Activated CD8-positive, alpha-beta memory T cell treated with anti-CD3 and anti-CD28 coated beads for 36 hours (primary cell): ENCODE measurements around the gene MED13L. TPM values are rescaled to one million over a fixed set of nuclear protein-coding genes. Genes with fewer than 3 reads are reported as not detected.

Source experiments
- CTCF ChIA-PET: fragments of 350-600 bp; sonication (Branson Sonifier 250); formaldehyde crosslinking; loops from one replicate; lab custom pipeline; 2021; ENCODE audit warnings: antibody characterized with exemption; lab: Charles Lee
- POLR2A ChIA-PET: fragments of 350-600 bp; sonication (Branson Sonifier 250); formaldehyde crosslinking; loops from one replicate; lab custom pipeline; 2021; ENCODE audit warnings: antibody characterized with exemption; lab: Charles Lee
- total RNA-seq, 2 experiments: library from RNA; stranded (reverse); gene quantifications; one replicate each; pipeline ENCODE4 v1.2.3, GENCODE V29; 2021

The MED13L gene
- total RNA-seq, 2 experiments from 2014 or later, result 39.4 to 42.8 TPM

DNA sequence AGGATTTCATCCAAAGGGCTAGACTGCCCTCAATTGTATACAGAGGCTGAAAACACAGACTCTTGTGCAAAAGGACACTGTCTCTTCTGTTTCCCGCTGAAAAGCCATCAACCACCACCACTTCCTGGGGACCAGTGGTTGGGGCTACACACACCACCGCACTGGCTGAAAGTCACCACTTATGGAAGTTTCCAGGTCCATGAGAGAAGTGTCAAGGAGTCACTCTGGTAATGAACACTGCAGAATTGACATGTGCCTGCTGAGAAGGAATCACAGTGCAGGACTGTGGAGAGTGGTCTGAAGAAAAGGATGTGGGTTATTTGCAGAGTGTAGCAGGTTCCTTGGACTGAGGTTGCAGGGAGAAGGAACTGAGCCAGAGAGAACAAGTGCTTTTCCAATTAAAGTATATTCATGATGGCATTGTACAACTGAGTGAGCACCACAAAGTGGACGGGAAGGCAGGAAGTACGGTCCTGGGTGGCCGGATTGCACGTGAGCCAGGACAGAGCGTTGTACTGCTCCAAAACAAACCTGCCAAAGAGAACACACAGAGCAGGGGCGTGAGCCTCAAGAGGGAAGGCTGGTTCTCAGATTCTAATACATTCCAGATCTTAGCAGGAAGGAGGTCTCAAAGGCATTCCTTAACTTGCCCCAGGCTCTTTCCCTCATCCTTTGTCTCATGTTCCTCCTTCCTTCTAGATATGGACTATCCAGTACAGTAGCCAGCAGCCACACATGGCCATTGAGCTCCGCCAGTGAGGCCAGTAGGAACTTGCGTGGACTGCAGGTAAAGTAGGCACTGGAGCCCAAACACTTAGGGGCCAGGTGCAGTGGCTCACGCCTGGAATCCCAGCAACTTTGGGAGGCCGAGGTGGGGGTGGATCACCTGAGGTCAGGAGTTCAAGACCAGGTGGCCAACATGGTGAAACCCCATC is 316.4 kb downstream of the MED13L start:
- POLR2A ChIA-PET, result no interaction called here
- CTCF ChIA-PET, result no interaction called here

- ChIA-PET POLR2A (no interaction called here), CTCF (interaction anchor here (1.4 kb wide), 1 partner anchor 11 kb away, joined by 4 read pairs; no protein-coding TSS in a partner anchor)
Measured at GRCh38 chr12:115957686-115958290, 319.7 kb downstream of the MED13L start.

- ChIA-PET POLR2A (no interaction called here), CTCF (no interaction called here)
Measured at GRCh38 chr12:115956659-115957058, 320.8 kb downstream of the MED13L start.

GRCh38 chr12:115956236-115956635 is 321.3 kb downstream of the MED13L start:
- ChIA-PET CTCF (no interaction called here), POLR2A (no interaction called here)

DNA sequence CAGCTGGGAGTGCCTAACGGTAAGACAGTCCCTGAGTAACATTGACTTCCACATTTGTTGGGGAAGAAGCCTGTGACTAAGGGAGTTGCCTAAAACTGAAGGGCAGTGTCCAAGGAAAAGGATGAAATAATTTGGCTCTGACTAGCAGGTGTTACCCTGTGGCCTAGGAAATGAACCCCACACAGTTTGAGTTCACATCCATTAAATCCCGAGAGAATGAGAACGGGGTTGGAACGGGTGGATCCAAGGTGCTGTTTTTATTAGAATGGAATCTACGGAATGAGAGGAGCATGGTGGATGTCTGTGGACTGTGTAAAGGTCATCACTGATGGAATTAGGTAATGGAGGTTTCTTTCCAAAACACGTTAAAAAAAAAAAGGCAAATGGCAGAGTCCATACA is 324.0 kb downstream of the MED13L start:
- POLR2A ChIA-PET, result no interaction called here
- CTCF ChIA-PET, result no interaction called here

DNA sequence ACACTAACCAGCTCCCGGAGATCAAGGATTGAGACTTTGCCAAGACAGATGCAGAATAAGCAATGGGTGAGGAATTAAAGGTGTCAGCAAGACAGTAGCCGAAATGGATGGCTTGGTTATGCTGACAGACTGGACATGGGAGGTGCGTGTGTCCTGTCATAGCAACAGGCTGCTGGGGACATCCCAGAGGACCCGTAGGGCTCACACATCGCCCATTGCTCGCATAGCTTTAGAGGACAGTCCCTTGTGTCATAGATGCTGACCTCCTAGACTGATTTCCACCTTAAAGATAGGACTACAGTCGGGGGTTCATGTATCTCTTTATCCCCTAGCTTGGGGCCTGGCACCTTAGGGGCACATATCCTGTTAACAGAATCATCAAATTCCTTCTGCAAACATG is 324.5 kb downstream of the MED13L start:
- ChIA-PET POLR2A (no interaction called here), CTCF (no interaction called here)

GRCh38 chr12:115950959-115951358 is 326.5 kb downstream of the MED13L start:
- CTCF ChIA-PET, result no interaction called here
- POLR2A ChIA-PET, result no interaction called here

- ChIA-PET CTCF (no interaction called here), POLR2A (no interaction called here)
Measured at GRCh38 chr12:115949675-115950074, 327.8 kb downstream of the MED13L start.

DNA sequence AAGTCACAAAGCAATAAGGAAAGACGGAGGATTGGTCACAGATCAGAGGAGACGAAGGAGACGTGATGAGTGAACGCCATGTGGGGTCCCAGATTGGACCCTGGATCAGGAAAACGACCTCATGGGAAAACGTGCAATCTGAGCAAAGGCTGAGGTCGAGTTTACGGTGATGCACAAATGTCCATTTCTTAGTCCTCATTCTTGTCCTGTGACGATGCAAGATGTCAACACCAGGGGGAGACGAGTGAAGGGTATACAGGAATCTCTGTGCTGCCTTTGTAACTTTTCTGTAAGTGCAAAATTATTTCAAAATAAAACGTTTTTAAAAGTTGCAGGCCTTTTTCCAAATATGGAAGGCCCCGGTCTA is 329.8 kb downstream of the MED13L start:
- POLR2A ChIA-PET, result no interaction called here

GRCh38 chr12:115946867-115947695 is 330.4 kb downstream of the MED13L start:
- CTCF ChIA-PET, result interaction anchor here (1.5 kb wide), 1 partner anchor 11 kb away, joined by 4 read pairs; no protein-coding TSS in a partner anchor
- POLR2A ChIA-PET, result interaction anchor here (0.6 kb wide), 1 partner anchor 621 kb away, joined by 5 read pairs; no protein-coding TSS in a partner anchor

More for the DNA sequence above, 329.8 kb downstream of the MED13L start:
- CTCF ChIA-PET, result interaction anchor here (1.5 kb wide), 1 partner anchor 10 kb away, joined by 4 read pairs; no protein-coding TSS in a partner anchor

DNA sequence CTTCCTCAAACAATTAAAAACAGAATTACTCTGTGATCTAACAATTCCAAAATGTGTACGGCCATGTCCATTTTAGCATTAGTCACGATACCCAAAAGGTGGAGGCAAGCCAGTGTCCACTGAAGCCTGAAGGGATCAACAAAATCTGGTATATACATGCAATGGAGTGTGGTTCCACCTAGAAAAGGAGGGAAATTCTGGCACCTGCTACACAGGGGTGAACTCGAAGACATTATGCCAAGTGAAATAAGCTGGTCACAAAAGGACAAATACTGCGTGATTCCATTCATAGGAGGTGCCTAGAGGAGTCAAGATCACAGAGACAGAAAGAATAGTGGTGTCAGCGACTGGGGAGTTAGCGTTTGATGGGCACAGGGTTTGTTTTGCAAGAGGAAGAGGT is 331.4 kb downstream of the MED13L start:
- ChIA-PET CTCF (no interaction called here), POLR2A (no interaction called here)

DNA sequence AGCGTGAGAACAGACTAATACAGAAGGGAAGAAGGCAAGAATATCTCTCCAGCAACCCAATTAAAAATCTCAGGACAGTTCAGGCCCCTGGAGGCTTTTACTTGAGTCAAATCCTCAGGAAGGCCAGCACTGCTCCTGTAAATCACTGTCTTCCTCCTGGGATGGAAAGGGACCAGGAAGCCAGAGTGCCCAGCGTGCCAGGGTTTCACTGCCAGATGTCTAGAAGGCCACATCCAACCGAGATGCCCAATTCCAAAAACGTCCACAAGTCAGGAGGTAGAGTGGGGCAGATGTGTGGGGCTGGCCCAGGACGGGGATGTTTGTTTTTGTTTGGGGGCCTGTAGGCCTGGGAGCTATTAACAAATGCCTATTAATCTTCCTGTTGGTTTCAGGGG is 332.0 kb downstream of the MED13L start:
- ChIA-PET CTCF (no interaction called here), POLR2A (no interaction called here)

- ChIA-PET POLR2A (no interaction called here), CTCF (no interaction called here)
Measured at GRCh38 chr12:115944837-115945490, 332.5 kb downstream of the MED13L start.

- POLR2A ChIA-PET, result no interaction called here
- CTCF ChIA-PET, result no interaction called here
Measured at GRCh38 chr12:115944392-115944742, 333.1 kb downstream of the MED13L start.

- POLR2A ChIA-PET, result no interaction called here
- CTCF ChIA-PET, result no interaction called here
Measured at GRCh38 chr12:115943630-115944391, 333.7 kb downstream of the MED13L start.

DNA sequence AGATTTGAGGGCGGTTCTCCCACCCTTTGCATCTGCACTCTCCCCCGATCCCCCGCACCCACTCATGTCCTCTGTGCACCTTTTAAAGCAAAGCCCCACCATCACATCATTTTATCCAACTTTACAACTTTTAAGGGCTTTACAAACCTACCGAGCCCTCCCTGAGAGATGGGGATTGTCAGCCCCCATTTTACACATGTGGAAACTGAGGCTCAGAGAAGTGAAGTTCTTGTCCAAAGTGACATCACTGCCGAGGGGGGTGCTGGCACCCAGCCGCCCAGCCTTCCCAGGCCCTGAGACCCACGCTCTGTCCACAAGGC is 334.2 kb downstream of the MED13L start:
- ChIA-PET CTCF (no interaction called here), POLR2A (no interaction called here)

DNA sequence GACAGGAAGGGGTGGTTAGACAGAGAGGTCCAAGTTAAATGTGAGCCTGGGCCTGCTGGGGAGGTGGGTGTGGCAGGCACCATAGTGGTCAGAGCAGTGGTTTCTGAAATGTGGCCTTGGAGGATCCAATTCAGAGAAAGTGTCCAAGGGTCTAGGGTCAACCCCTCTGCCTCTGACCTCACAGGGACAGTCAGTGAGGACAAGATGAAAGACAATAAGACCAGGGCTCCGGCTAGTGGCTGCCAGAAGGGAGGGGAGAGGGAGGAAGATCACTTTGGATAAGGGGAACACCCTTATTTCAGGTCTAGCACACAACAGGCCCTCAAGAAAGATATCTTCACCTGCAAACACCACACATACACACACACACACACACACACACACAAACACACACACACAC is 335.1 kb downstream of the MED13L start:
- CTCF ChIA-PET, result no interaction called here
- POLR2A ChIA-PET, result no interaction called here

GRCh38 chr12:115941362-115941761 is 336.1 kb downstream of the MED13L start:
- ChIA-PET POLR2A (no interaction called here), CTCF (no interaction called here)

DNA sequence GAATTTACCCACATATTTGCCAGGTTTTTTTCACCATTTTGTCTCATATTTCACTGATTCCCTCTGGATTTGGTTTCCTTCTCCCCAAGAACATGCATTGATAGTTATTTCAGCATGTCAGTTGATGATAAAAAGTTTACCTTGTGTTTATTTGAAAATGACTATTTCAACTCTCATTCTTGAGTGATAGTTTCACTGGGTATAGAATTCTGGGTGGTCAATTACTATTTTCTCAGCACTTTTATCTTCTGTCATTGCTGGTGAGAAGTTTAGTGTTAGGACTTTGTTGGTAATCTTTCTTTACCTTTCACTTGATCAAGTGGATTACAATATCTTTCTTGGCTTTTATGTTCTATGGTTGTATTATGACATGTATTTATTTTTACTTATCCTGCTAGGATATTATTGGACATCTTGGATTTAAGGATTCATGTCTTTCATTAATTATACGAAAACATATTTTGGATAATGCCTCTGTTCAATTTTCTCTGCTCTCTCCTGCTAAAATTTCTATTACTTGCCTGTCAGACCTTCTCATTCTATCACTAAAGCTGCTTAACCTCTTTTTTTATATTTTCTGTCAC is 338.6 kb downstream of the MED13L start:
- CTCF ChIA-PET, result no interaction called here
- POLR2A ChIA-PET, result no interaction called here
